Adrenal gland (tissue), 5 donors: ENCODE results near the gene PEAK1.

Experiments
- POLR2A ChIP-seq, 2 donors: fragments of 450-650 bp; IDR thresholded peaks; one replicate each; pipeline ENCODE4 v1.6.1; 2017; ENCODE audit warnings: antibody characterized with exemption in 2 of 2, mild to moderate bottlenecking in 2 of 2, moderate library complexity in 1 of 2
- TF ChIP-seq, protein P1 (sequence below), 6 experiments: fragments of 450-650 bp in 4 of 6; fragments of 200-600 bp in 2 of 6; sonication (generic) in 1 of 6; IDR thresholded peaks; 1 replicate in 5 of 6; 2 replicates in 1 of 6; pipeline versions ENCODE4 v1.5.1 to v1.8.0; 2016 to 2021; ENCODE audit warnings: antibody characterized with exemption in 6 of 6, mild to moderate bottlenecking in 2 of 6, moderate library complexity in 1 of 6
- donor health status: DM: no; HTN: no; CAD: no.

DNA sequence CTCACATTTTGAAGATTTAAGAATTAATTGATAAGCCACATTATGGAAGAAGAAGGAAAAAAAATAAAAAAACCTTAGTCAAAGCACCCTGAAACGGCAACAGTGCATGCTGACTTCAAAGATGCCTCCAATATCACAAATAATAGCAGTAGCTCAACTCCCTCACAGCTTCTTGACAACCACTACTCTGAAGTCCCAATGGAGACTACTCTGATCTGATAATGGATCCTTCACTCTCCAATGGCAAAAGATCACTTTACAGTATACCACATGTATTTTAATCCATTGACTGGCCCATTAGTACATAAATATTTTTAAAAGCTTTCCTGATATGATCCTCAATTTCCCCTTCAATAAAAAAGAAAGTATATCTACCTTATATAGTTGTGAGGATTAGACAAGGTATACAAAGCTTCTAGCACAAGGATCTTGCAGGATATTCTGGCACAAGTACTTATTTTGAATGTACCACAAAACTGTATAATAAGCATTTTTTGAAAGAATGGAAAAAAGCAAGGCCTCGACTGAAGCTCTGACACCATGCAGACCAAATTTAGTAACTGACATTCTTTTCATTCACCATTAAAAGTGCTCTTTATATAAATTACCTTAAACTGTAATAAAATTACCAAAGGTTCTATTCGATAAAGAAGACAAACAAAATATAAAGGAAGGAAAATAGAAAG is 91.9 kb downstream of the PEAK1 start:
- TF ChIP-seq, protein P1, sequence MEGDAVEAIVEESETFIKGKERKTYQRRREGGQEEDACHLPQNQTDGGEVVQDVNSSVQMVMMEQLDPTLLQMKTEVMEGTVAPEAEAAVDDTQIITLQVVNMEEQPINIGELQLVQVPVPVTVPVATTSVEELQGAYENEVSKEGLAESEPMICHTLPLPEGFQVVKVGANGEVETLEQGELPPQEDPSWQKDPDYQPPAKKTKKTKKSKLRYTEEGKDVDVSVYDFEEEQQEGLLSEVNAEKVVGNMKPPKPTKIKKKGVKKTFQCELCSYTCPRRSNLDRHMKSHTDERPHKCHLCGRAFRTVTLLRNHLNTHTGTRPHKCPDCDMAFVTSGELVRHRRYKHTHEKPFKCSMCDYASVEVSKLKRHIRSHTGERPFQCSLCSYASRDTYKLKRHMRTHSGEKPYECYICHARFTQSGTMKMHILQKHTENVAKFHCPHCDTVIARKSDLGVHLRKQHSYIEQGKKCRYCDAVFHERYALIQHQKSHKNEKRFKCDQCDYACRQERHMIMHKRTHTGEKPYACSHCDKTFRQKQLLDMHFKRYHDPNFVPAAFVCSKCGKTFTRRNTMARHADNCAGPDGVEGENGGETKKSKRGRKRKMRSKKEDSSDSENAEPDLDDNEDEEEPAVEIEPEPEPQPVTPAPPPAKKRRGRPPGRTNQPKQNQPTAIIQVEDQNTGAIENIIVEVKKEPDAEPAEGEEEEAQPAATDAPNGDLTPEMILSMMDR (IDR thresholded peaks at IDR 0.05): no peak
- no peak for TF ChIP-seq POLR2A (IDR thresholded peaks at IDR 0.05)
